Lung (tissue), 12 donors: Measurements from ENCODE around the gene OSM. TPM values are rescaled to one million over a fixed set of nuclear protein-coding genes. Genes with fewer than 3 reads are reported as not detected.

Source experiments
- ATAC-seq: fragments of 200-7000 bp; cut with Tn5 transposase; one replicate; pipeline ENCODE4 v1.9.1; 2020; ENCODE audit warnings: moderate number of reproducible peaks; ENCODE audit not compliant: insufficient read depth, low FRiP score
- DNase-seq, 3 donors: peaks; one replicate each; pipeline ENCODE4 v3.0.0-alpha.2; 2013 to 2017
- H3K27ac ChIP-seq, 2 donors: one replicate each; pipeline ENCODE4 v1.5.1; 2013; ENCODE audit warnings: mild to moderate bottlenecking in 2 of 2, moderate library complexity in 2 of 2, control low read depth in 1 of 2, inconsistent platforms in 1 of 2, low read depth in 1 of 2, low read length in 1 of 2
- H3K27me3 ChIP-seq, 3 donors: one replicate each; pipeline ENCODE4 v1.5.1; 2013; ENCODE audit warnings: low read length in 2 of 3; ENCODE audit not compliant: control insufficient read depth in 3 of 3, insufficient read depth in 3 of 3
- H3K36me3 ChIP-seq, 4 donors: one replicate each; pipeline ENCODE4 v1.5.1; 2013; ENCODE audit warnings: low read length in 4 of 4, mild to moderate bottlenecking in 1 of 4, moderate library complexity in 1 of 4; ENCODE audit not compliant: control insufficient read depth in 4 of 4, insufficient read depth in 4 of 4
- H3K4me1 ChIP-seq, 5 donors: one replicate each; pipeline ENCODE4 v1.5.1; 2013; ENCODE audit warnings: low read length in 5 of 5, mild to moderate bottlenecking in 2 of 5, moderate library complexity in 1 of 5; ENCODE audit not compliant: control insufficient read depth in 5 of 5, insufficient read depth in 5 of 5
- H3K4me3 ChIP-seq: one replicate; pipeline ENCODE4 v1.5.1; 2013; ENCODE audit warnings: mild to moderate bottlenecking, control low read depth, moderate library complexity
- H3K9ac ChIP-seq, 2 donors: one replicate each; pipeline ENCODE4 v1.5.1; 2013; ENCODE audit warnings: low read length in 2 of 2, control low read depth in 1 of 2; ENCODE audit not compliant: insufficient read depth in 1 of 2
- H3K9me3 ChIP-seq, 4 donors: one replicate each; pipeline ENCODE4 v1.5.1; 2013; ENCODE audit warnings: low read length in 3 of 4, mild to moderate bottlenecking in 1 of 4, moderate library complexity in 1 of 4; ENCODE audit not compliant: control insufficient read depth in 4 of 4, insufficient read depth in 3 of 4
- CTCF ChIP-seq: IDR thresholded peaks from 2 replicates; pipeline ENCODE4 v1.5.1; 2012; ENCODE audit warnings: mild to moderate bottlenecking; ENCODE audit errors: control extremely low read depth, extremely low read depth
- WGBS, 2 donors: extraction: QIAGEN DNeasy Blood & Tissue Kit; methylation state at CpG; one replicate each; pipeline ENCODE4 v1.1.7; 2013; 5-methylcytosine and 5-hydroxymethylcytosine counted together
- polyA plus RNA-seq, 2 donors: library from polyadenylated mRNA; stranded (reverse); fragments of 200-250 nt; gene quantifications; one replicate each; pipeline ENCODE4 v1.2.1, GENCODE V29; 2013
- total RNA-seq, 2 donors: library from RNA; depleted of rRNA in 1 of 2; stranded (reverse); fragments of >200 nt in 1 of 2; gene quantifications; one replicate each; pipeline ENCODE4 v1.2.1, GENCODE V29; 2014 to 2021
- donor health status: control.
- donor health status: control.
- donor health status: Bipolar disorder and iron deficiency.
- donor health status: healthy.
- donor health status: DM: yes; HTN: yes; CAD: no.

OSM gene
- total and polyA plus RNA-seq, 4 donors = 0.57 to 33.2 (median 2.5) TPM

DNA sequence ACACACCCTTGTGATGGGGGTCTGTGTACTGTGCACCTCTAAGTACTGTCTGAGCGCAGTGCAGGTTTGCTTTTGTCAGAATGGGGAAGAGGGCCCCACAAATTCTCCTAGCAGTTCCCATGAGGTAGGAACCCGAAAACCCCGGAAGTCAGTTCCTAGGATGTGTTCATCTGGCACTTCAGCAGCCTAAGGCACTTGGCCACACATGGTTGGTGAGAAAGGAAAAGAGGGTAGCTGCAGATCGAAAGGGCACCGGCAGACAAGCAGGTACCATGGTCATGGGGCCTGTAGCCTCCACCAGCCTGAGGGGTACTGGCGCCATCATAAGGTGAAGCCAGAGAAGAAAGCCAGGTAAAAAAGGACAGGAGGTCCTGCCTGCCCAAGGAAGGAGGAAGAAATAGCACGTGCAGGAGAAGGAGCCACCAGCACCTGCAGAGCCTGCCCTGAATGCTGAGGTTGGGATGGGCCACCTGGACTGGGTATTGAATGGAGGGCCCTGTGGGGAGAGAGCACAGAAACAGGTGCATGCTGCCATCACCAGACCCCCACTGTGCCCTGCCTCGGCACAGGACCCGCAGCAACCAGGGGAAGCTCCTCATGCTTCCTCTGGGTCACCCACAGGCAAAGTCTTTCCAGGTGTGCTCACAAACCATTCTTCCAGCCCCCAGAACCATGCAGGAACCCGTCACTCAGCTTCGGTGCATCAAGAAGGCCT, 30.8 kb upstream of the OSM start:
- Histone ChIP-seq H3K4me1 (peaks cover 0 to 31% (median 7%) of the 10 kb centered on the region in 5 donors), H3K9ac (no peak overlapping the region), H3K36me3 (peaks cover 0 to 49% (median 32%) of the 10 kb centered on the region in 4 donors), H3K27me3 (no peaks in the 10 kb centered on the region), H3K9me3 (no peaks in the 10 kb centered on the region), H3K4me3 (no peak overlapping the region), H3K27ac (peak overlapping the region in 1 of 2 donors; percentile 56)
- no peak for TF ChIP-seq CTCF
- ATAC-seq (no peak), DNase-seq (no peak)
- WGBS, 2 donors = 81 to 88% methylated on average over 11 of the region's 11 CpGs

DNA sequence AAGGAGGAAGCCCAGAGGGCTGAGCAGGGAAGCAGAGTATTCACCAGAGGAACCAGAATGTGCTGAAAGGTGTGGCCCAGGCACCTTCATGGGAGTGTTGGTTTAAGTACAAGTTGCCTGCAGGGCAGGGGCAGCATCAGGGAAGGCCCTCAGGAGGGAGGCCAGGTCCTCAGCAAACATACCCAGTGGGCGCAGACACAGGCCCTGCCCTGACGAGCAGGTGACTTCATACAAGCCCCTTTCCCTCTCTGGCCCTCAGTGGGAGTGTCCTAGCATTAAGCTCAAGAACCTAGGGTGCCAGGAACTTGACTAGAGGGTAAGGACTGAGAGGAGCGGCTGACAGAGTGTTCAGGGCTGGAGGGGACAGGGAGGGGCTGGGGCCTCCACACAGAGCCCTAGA, 30.2 kb upstream of the OSM start:
- 67 to 75% methylated on average over 3 of the region's 3 CpGs for WGBS, 2 donors
- Histone ChIP-seq H3K36me3 (peaks cover 0 to 55% (median 34%) of the 10 kb centered on the region in 4 donors), H3K9ac (no peak overlapping the region), H3K9me3 (no peaks in the 10 kb centered on the region), H3K27me3 (no peaks in the 10 kb centered on the region), H3K4me3 (no peak overlapping the region), H3K27ac (peak overlapping the region in 1 of 2 donors; percentile 56), H3K4me1 (peaks cover 0 to 29% (median 7%) of the 10 kb centered on the region in 5 donors)
- TF ChIP-seq CTCF = no peak
- DNase-seq (peak in 1 of 3 donors; percentile 29), ATAC-seq (no peak)

- no peak for TF ChIP-seq CTCF
- Histone ChIP-seq H3K27ac (peak overlapping the region in 1 of 2 donors; percentile 21), H3K4me1 (peaks cover 3 to 30% (median 9%) of the 10 kb centered on the region in 5 donors), H3K36me3 (peaks cover 0 to 55% (median 35%) of the 10 kb centered on the region in 4 donors), H3K4me3 (no peak overlapping the region), H3K27me3 (no peaks in the 10 kb centered on the region), H3K9ac (no peak overlapping the region), H3K9me3 (no peaks in the 10 kb centered on the region)
- ATAC-seq (no peak), DNase-seq (no peak)
- WGBS, 2 donors = 92 to 94% methylated on average over 4 of the region's 4 CpGs
Measured at GRCh38 chr22:30296324-30296723, 29.7 kb upstream of the OSM start.

DNA sequence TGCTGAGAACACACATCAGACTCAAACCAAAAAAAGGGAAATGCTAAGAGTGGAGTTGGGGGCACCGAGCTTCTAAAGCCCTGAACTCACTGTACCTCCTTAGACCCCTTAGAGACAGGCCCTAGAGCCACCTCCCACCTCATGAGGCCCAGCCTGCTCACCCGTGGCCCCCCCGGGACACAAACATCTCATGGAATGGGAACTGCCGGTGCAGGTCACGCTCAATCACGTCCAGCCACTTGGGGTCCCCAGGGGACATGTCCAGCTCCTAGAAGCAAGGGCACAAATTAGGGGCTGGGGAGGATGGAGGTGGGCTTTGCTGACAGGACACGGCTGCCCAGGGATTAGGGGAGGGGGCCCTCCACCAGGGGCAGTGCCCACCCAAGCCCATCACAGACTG, 28.9 kb upstream of the OSM start:
- Histone ChIP-seq H3K4me1 (peaks cover 3 to 32% (median 17%) of the 10 kb centered on the region in 5 donors), H3K36me3 (peaks cover 0 to 53% (median 34%) of the 10 kb centered on the region in 4 donors), H3K27ac (peak overlapping the region in 1 of 2 donors; percentile 12), H3K9me3 (no peaks in the 10 kb centered on the region), H3K9ac (no peak overlapping the region), H3K4me3 (no peak overlapping the region), H3K27me3 (no peaks in the 10 kb centered on the region)
- no peak for TF ChIP-seq CTCF
- no peak for DNase-seq
- ATAC-seq = no peak
- WGBS, 2 donors = 79 to 88% methylated on average over 7 of the region's 7 CpGs
